ENCODE data around the gene GABARAPL2.

GABARAPL2 gene

GRCh38 chr16:75555707-75556430 is 10.3 kb upstream of the GABARAPL2 start, which contains the start of gene TMEM231:
Gene TMEM231 (minus strand): TSS chr16:75556252. CDS start chr16:75556209, 43 bp downstream.
- TF ChIP-seq CTCF (IDR thresholded peaks at IDR 0.05; ENCODE audit: insufficient read depth, low read depth, low read length, missing control alignments) = no peak
- peak; percentile 96 for DNase-seq (ENCODE audit: low read depth)
- H3K4me3 ChIP-seq (ENCODE audit: low read length) = peak within 1 kb of the TSS; percentile 74

GRCh38 chr16:75556431-75556950 is 9.7 kb upstream of the GABARAPL2 start:
- H3K4me3 ChIP-seq (ENCODE audit: low read length) = peak overlapping the region; percentile 74
- TF ChIP-seq CTCF (IDR thresholded peaks at IDR 0.05; ENCODE audit: insufficient read depth, low read depth, low read length, missing control alignments) = no peak
- no peak for DNase-seq (ENCODE audit: low read depth)

GRCh38 chr16:75558846-75559401 is 7.3 kb upstream of the GABARAPL2 start:
- no peak overlapping the region for H3K4me3 ChIP-seq (ENCODE audit: low read length)
- TF ChIP-seq CTCF (IDR thresholded peaks at IDR 0.05; ENCODE audit: insufficient read depth, low read depth, low read length, missing control alignments) = no peak
- DNase-seq (ENCODE audit: low read depth) = peak; percentile 27

- peak; percentile 45 for DNase-seq (ENCODE audit: low read depth)
- no peak for TF ChIP-seq CTCF (IDR thresholded peaks at IDR 0.05; ENCODE audit: insufficient read depth, low read depth, low read length, missing control alignments)
- H3K4me3 ChIP-seq (ENCODE audit: low read length) = no peak overlapping the region
Observed at GRCh38 chr16:75559564-75560372, 6.4 kb upstream of the GABARAPL2 start.

- no peak for DNase-seq (ENCODE audit: low read depth)
- no peak for TF ChIP-seq CTCF (IDR thresholded peaks at IDR 0.05; ENCODE audit: insufficient read depth, low read depth, low read length, missing control alignments)
- H3K4me3 ChIP-seq (ENCODE audit: low read length) = peak overlapping the region; percentile 83
Observed at GRCh38 chr16:75565640-75566039, 539 bp upstream of the GABARAPL2 start.

GRCh38 chr16:75566758-75567255 is 628 bp downstream of the GABARAPL2 start:
- DNase-seq (ENCODE audit: low read depth) = peak; percentile 17
- peak overlapping the region; percentile 83 for H3K4me3 ChIP-seq (ENCODE audit: low read length)
- TF ChIP-seq CTCF (IDR thresholded peaks at IDR 0.05; ENCODE audit: insufficient read depth, low read depth, low read length, missing control alignments) = no peak

Measured in epithelial cell of esophagus (primary cell).